ENCODE results near the gene NFKBIL1.

NFKBIL1 gene

GRCh38 chr6:31559958-31560696 lies 12.7 kb downstream of the NFKBIL1 start:
- in situ Hi-C loops (cut with MboI; ENCODE audit: low sequenced_read_pairs), result no loop called here

- in situ Hi-C loops (cut with MboI; ENCODE audit: low sequenced_read_pairs), result no loop called here
Measured at GRCh38 chr6:31560697-31561058, 13.3 kb downstream of the NFKBIL1 start.

- in situ Hi-C loops (cut with MboI; ENCODE audit: low sequenced_read_pairs), result no loop called here
Measured at GRCh38 chr6:31567531-31568370, 20.3 kb downstream of the NFKBIL1 start.

GRCh38 chr6:31568537-31568961 lies 21.1 kb downstream of the NFKBIL1 start:
- in situ Hi-C loops (cut with MboI; ENCODE audit: low sequenced_read_pairs), result no loop called here

- in situ Hi-C loops (cut with MboI; ENCODE audit: low sequenced_read_pairs), result no loop called here
Measured at GRCh38 chr6:31569861-31570536, 22.6 kb downstream of the NFKBIL1 start.

- in situ Hi-C loops (cut with MboI; ENCODE audit: low sequenced_read_pairs), result no loop called here
Measured at GRCh38 chr6:31572041-31572911, 24.9 kb downstream of the NFKBIL1 start, which contains the start of gene LTA. LTA (plus strand) TSS chr6:31572289; CDS start chr6:31572743, 454 bp downstream.

- in situ Hi-C loops (cut with MboI; ENCODE audit: low sequenced_read_pairs), result no loop called here
Measured at GRCh38 chr6:31573239-31574105, 26.1 kb downstream of the NFKBIL1 start.

- in situ Hi-C loops (cut with MboI; ENCODE audit: low sequenced_read_pairs), result no loop called here
Measured at GRCh38 chr6:31574106-31575061, 27.0 kb downstream of the NFKBIL1 start.

- in situ Hi-C loops (cut with MboI; ENCODE audit: low sequenced_read_pairs), result no loop called here
Measured at GRCh38 chr6:31575335-31575901, 28.0 kb downstream of the NFKBIL1 start, which contains the start of gene TNF. TNF (plus strand) TSS chr6:31575565; CDS start chr6:31575742, 177 bp downstream.

- in situ Hi-C loops (cut with MboI; ENCODE audit: low sequenced_read_pairs), result no loop called here
Measured at GRCh38 chr6:31575952-31576685, 28.7 kb downstream of the NFKBIL1 start.

- in situ Hi-C loops (cut with MboI; ENCODE audit: low sequenced_read_pairs), result no loop called here
Measured at GRCh38 chr6:31576897-31577578, 29.6 kb downstream of the NFKBIL1 start.

GRCh38 chr6:31577579-31577966 lies 30.2 kb downstream of the NFKBIL1 start:
- in situ Hi-C loops (cut with MboI; ENCODE audit: low sequenced_read_pairs), result no loop called here

GRCh38 chr6:31578184-31579118 lies 31.0 kb downstream of the NFKBIL1 start:
- in situ Hi-C loops (cut with MboI; ENCODE audit: low sequenced_read_pairs), result no loop called here

- in situ Hi-C loops (cut with MboI; ENCODE audit: low sequenced_read_pairs), result no loop called here
Measured at GRCh38 chr6:31579119-31579505, 31.7 kb downstream of the NFKBIL1 start.

- in situ Hi-C loops (cut with MboI; ENCODE audit: low sequenced_read_pairs), result no loop called here
Measured at GRCh38 chr6:31579546-31580437, 32.4 kb downstream of the NFKBIL1 start.

All from HL-60/S4 (cell line).